ENCODE results near the gene SLC34A2. TPM values are rescaled to one million over a fixed set of nuclear protein-coding genes. Genes with fewer than 3 reads are reported as not detected.

The SLC34A2 gene
- total RNA-seq, 2 donors from 2014 or later, result 4.2 to 6.4 TPM

DNA sequence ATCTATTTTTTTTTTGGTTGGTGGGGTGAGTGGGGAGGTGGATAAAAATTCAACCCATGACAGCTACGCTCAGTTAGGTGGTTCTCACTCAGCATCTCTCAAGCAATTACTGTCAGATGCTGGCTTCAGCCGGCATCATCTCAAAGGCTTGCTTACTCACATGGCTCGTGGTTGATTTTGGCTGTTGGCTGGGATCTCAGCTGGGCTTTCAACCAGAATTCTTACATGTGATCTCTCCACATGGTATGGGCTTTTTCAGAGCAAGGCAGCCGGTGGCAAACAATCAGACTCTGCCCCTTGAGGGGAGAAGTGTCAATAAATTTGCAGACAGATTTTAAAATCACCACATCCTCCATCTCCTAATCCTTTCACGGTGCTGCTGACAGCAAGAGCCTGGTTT is 47.2 kb downstream of the SLC34A2 start:
- H3K9me3 ChIP-seq (ENCODE audit: control insufficient read depth, low read length), result peaks cover 20% of the 10 kb centered on the region
- Mint-ChIP-seq H3K27ac (no peak overlapping the region), H3K4me3 (no peak overlapping the region), H3K36me3 (ENCODE audit: low read depth) (no peaks in the 10 kb centered on the region), H3K4me1 (no peaks in the 10 kb centered on the region), H3K9me3 (peaks cover 10% of the 10 kb centered on the region), H3K27me3 (ENCODE audit: insufficient read depth) (peaks cover 48% of the 10 kb centered on the region)
- H3K4me1 ChIP-seq (ENCODE audit: control insufficient read depth, insufficient read depth, low read length), result no peaks in the 10 kb centered on the region
- no peaks in the 10 kb centered on the region for H3K36me3 ChIP-seq (ENCODE audit: control insufficient read depth, insufficient read depth, low read length)
- 93 to 97% methylated on average over 4 to 5 of the region's 5 CpGs for WGBS, 2 experiments (ENCODE audit: insufficient coverage in 1 of 2, insufficient read length in 1 of 2)
- H3K4me3 ChIP-seq (ENCODE audit: low read length), result no peak overlapping the region
- TF ChIP-seq, protein P1, sequence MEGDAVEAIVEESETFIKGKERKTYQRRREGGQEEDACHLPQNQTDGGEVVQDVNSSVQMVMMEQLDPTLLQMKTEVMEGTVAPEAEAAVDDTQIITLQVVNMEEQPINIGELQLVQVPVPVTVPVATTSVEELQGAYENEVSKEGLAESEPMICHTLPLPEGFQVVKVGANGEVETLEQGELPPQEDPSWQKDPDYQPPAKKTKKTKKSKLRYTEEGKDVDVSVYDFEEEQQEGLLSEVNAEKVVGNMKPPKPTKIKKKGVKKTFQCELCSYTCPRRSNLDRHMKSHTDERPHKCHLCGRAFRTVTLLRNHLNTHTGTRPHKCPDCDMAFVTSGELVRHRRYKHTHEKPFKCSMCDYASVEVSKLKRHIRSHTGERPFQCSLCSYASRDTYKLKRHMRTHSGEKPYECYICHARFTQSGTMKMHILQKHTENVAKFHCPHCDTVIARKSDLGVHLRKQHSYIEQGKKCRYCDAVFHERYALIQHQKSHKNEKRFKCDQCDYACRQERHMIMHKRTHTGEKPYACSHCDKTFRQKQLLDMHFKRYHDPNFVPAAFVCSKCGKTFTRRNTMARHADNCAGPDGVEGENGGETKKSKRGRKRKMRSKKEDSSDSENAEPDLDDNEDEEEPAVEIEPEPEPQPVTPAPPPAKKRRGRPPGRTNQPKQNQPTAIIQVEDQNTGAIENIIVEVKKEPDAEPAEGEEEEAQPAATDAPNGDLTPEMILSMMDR (conservative IDR thresholded peaks at IDR 0.05), result peak; percentile 21
- H3K9ac ChIP-seq (ENCODE audit: extremely low read depth, low read length, poor library complexity, severe bottlenecking), result no peak overlapping the region
- DNase-seq, result no peak
- H3K27ac ChIP-seq (ENCODE audit: low read depth, low read length), result no peak overlapping the region
- H3K27me3 ChIP-seq (ENCODE audit: control insufficient read depth, insufficient read depth, low read length, poor library complexity, severe bottlenecking), result peaks cover 24% of the 10 kb centered on the region

DNA sequence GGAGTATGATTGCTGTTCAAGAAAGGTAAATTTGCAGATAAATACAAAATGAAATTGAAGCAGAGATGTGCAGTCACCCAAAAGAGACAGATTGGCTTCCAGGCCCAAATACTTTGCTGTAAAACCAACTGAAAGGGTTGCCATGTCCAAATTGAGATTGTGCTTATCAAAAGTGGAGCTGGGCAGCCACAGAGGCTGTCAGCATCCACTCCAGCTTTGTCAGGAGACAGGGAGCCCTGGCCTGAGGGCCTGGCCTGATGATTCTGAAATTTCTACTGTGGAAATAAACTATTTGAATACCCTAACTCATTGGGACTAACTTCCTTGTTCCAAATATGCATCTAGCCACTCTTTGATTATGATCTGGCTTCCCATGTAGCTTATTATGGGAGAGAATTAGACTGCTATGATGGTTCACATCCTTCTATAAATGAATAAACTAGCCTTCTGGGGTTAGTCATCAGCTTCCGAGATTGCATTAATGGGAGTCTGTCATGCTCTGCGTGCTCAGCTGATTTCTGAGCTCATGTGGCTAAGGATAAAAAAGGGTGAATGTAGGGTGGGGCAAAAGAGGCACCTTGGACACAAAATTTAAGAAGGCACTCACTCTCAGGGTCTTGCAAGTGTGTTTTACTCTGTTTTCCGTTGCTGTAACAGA is 48.2 kb downstream of the SLC34A2 start:
- Mint-ChIP-seq H3K4me3 (no peak overlapping the region), H3K27ac (no peak overlapping the region), H3K27me3 (ENCODE audit: insufficient read depth) (peaks cover 43% of the 10 kb centered on the region), H3K4me1 (no peaks in the 10 kb centered on the region), H3K9me3 (peaks cover 7% of the 10 kb centered on the region), H3K36me3 (ENCODE audit: low read depth) (peaks cover 2% of the 10 kb centered on the region)
- Histone ChIP-seq H3K9ac (ENCODE audit: extremely low read depth, low read length, poor library complexity, severe bottlenecking) (no peak overlapping the region), H3K4me3 (ENCODE audit: low read length) (no peak overlapping the region), H3K27ac (ENCODE audit: low read depth, low read length) (no peak overlapping the region), H3K27me3 (ENCODE audit: control insufficient read depth, insufficient read depth, low read length, poor library complexity, severe bottlenecking) (peaks cover 24% of the 10 kb centered on the region), H3K4me1 (ENCODE audit: control insufficient read depth, insufficient read depth, low read length) (no peaks in the 10 kb centered on the region), H3K36me3 (ENCODE audit: control insufficient read depth, insufficient read depth, low read length) (no peaks in the 10 kb centered on the region), H3K9me3 (ENCODE audit: control insufficient read depth, low read length) (peaks cover 10% of the 10 kb centered on the region)
- TF ChIP-seq, protein P1 (conservative IDR thresholded peaks at IDR 0.05), result no peak
- 20 to 82% methylated on average over 1 to 3 of the region's 3 CpGs for WGBS, 2 experiments (ENCODE audit: insufficient coverage in 1 of 2, insufficient read length in 1 of 2)
- DNase-seq, result no peak

DNA sequence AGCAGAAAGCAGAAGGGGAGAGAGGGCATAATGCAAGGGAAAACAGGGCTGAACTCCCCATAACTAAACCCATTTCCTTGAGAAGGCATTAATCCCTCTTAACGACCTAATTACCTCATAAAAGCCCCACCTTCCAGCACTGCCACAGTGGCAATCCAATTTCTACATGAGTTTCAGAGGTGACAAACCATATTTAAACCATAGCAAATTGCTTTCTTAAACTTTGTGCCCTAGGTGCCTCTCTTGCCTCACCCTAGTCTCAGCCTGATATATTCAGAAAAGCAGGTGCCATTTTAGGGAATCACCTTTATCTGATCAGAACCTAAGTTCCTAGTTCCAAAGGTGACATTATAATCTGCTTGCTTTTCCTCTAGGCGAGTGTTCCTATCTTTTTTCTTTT is 48.9 kb downstream of the SLC34A2 start:
- peaks cover 24% of the 10 kb centered on the region for H3K27me3 ChIP-seq (ENCODE audit: control insufficient read depth, insufficient read depth, low read length, poor library complexity, severe bottlenecking)
- no peaks in the 10 kb centered on the region for H3K4me1 ChIP-seq (ENCODE audit: control insufficient read depth, insufficient read depth, low read length)
- H3K27ac ChIP-seq (ENCODE audit: low read depth, low read length), result no peak overlapping the region
- H3K36me3 Mint-ChIP-seq (ENCODE audit: low read depth), result peaks cover 2% of the 10 kb centered on the region
- peaks cover 37% of the 10 kb centered on the region for H3K27me3 Mint-ChIP-seq (ENCODE audit: insufficient read depth)
- H3K36me3 ChIP-seq (ENCODE audit: control insufficient read depth, insufficient read depth, low read length), result no peaks in the 10 kb centered on the region
- DNase-seq, result no peak
- H3K9ac ChIP-seq (ENCODE audit: extremely low read depth, low read length, poor library complexity, severe bottlenecking), result no peak overlapping the region
- no peak overlapping the region for H3K4me3 Mint-ChIP-seq
- no peaks in the 10 kb centered on the region for H3K4me1 Mint-ChIP-seq
- peaks cover 6% of the 10 kb centered on the region for H3K9me3 ChIP-seq (ENCODE audit: control insufficient read depth, low read length)
- WGBS, 2 experiments (ENCODE audit: insufficient coverage in 1 of 2, insufficient read length in 1 of 2), result 73 to 79% methylated on average over 2 of the region's 2 CpGs
- TF ChIP-seq, protein P1 (conservative IDR thresholded peaks at IDR 0.05), result no peak
- H3K4me3 ChIP-seq (ENCODE audit: low read length), result no peak overlapping the region
- H3K27ac Mint-ChIP-seq, result no peak overlapping the region
- H3K9me3 Mint-ChIP-seq, result peaks cover 8% of the 10 kb centered on the region
